NCI-H1436 treated with DMSO at 0.1 percent for 48 hours (cell line): ENCODE data around the gene C11orf68.
"Not testable (repeated sequence)": the region's sequence is repeated elsewhere in the genome, so short reads cannot be mapped to it uniquely, and the experiment has no call there.

Experiments used
- DNase-seq: peaks from one replicate; lab custom pipeline; 2025; lab: John Stamatoyannopoulos, UW

The C11orf68 gene

GRCh38 chr11:65915101-65915820 lies 3.6 kb downstream of the C11orf68 start:
- no peak for DNase-seq

- no peak for DNase-seq
These were observed 6.0 kb downstream of the C11orf68 start for GRCh38 chr11:65912845-65913244.

- no peak for DNase-seq
These were observed 6.9 kb downstream of the C11orf68 start for GRCh38 chr11:65911682-65912568.

GRCh38 chr11:65907878-65908277 lies 11.0 kb downstream of the C11orf68 start:
- DNase-seq = no peak

- no peak for DNase-seq
These were observed 12.3 kb downstream of the C11orf68 start for GRCh38 chr11:65906602-65907001.

GRCh38 chr11:65903715-65904114 lies 15.1 kb downstream of the C11orf68 start:
- no peak for DNase-seq

GRCh38 chr11:65903068-65903481 lies 15.8 kb downstream of the C11orf68 start:
- no peak for DNase-seq

GRCh38 chr11:65900899-65901180 lies 18.0 kb downstream of the C11orf68 start:
- no peak for DNase-seq

- DNase-seq = peak; percentile 29
These were observed 18.6 kb downstream of the C11orf68 start, which contains the start of gene FOSL1 for GRCh38 chr11:65900125-65900898. Gene FOSL1, minus strand, starts transcription at chr11:65900388. Its CDS starts 49 bp downstream, at chr11:65900339.

GRCh38 chr11:65899356-65900124 lies 19.3 kb downstream of the C11orf68 start:
- DNase-seq = no peak

GRCh38 chr11:65898656-65899355 lies 20.1 kb downstream of the C11orf68 start:
- DNase-seq = no peak

- no peak for DNase-seq
These were observed 21.8 kb downstream of the C11orf68 start for GRCh38 chr11:65897020-65897471.

GRCh38 chr11:65896034-65896999 lies 22.5 kb downstream of the C11orf68 start:
- DNase-seq = no peak

GRCh38 chr11:65895482-65895981 lies 23.3 kb downstream of the C11orf68 start:
- DNase-seq = no peak

- DNase-seq = no peak
These were observed 24.7 kb downstream of the C11orf68 start for GRCh38 chr11:65894034-65894591.

GRCh38 chr11:65892661-65893317 lies 26.1 kb downstream of the C11orf68 start:
- no peak for DNase-seq

GRCh38 chr11:65892137-65892540 lies 26.7 kb downstream of the C11orf68 start:
- DNase-seq = not testable (repeated sequence)
